HEK293 (cell line): Measurements from ENCODE around the gene ADIPOR2.

ENCODE experiments used
- CTCF ChIP-seq: fragments of 450-650 bp; formaldehyde crosslinking; IDR thresholded peaks from 2 replicates; pipeline ENCODE4 v1.5.1; 2016; ENCODE audit warnings: missing biosample characterization, missing genetic modification characterization
- RBAK ChIP-seq: fragments of 450-650 bp; formaldehyde crosslinking; IDR thresholded peaks from 2 replicates; pipeline ENCODE4 v1.5.1; 2016; ENCODE audit warnings: missing biosample characterization, missing genetic modification characterization
- TCF7L2 ChIP-seq: IDR thresholded peaks from 2 replicates; pipeline ENCODE4 v1.6.1; 2011; ENCODE audit warnings: low read depth, mild to moderate bottlenecking, inconsistent platforms, low read length, moderate library complexity, borderline replicate concordance
- ZBTB21 ChIP-seq: fragments of 450-650 bp; formaldehyde crosslinking; IDR thresholded peaks from 2 replicates; pipeline ENCODE4 v1.5.1; 2017; ENCODE audit warnings: missing biosample characterization, missing genetic modification characterization
- ZNF114 ChIP-seq: fragments of 450-650 bp; formaldehyde crosslinking; IDR thresholded peaks from 2 replicates; pipeline ENCODE4 v1.5.0; 2017; ENCODE audit warnings: missing biosample characterization, missing genetic modification characterization
- ZNF23 ChIP-seq: fragments of 450-650 bp; formaldehyde crosslinking; IDR thresholded peaks from 2 replicates; pipeline ENCODE4 v1.5.1; 2016; ENCODE audit warnings: missing biosample characterization, missing genetic modification characterization, borderline replicate concordance
- ZNF274 ChIP-seq, 2 experiments: fragments of 200-500 bp in 1 of 2; fragments of 450-650 bp in 1 of 2; sonication (Bioruptor generic) in 1 of 2; formaldehyde crosslinking in 1 of 2; IDR thresholded peaks; 2 replicates each; pipeline versions ENCODE4 v1.5.1 to v1.6.1; 2014 to 2016; ENCODE audit warnings: borderline replicate concordance in 1 of 2, inconsistent platforms in 1 of 2, low read length in 1 of 2, missing biosample characterization in 1 of 2, missing genetic modification characterization in 1 of 2
- ZNF394 ChIP-seq: fragments of 450-650 bp; formaldehyde crosslinking; IDR thresholded peaks from 2 replicates; pipeline ENCODE4 v1.5.1; 2016; ENCODE audit warnings: missing biosample characterization, missing genetic modification characterization, mild to moderate bottlenecking, moderate library complexity, borderline replicate concordance
- ZNF398 ChIP-seq: fragments of 450-650 bp; formaldehyde crosslinking; IDR thresholded peaks from 2 replicates; pipeline ENCODE4 v1.5.1; 2017; ENCODE audit warnings: missing biosample characterization, missing genetic modification characterization
- ZNF660 ChIP-seq: fragments of 450-650 bp; IDR thresholded peaks from 2 replicates; pipeline ENCODE4 v1.5.1; 2018; ENCODE audit warnings: missing biosample characterization, mild to moderate bottlenecking, missing genetic modification characterization

- no peak for TF ChIP-seq ZNF660 (tag by site-specific recombination)
- TF ChIP-seq ZNF394 (tag by site-specific recombination): no peak
- no peak for TF ChIP-seq ZNF23
- TF ChIP-seq RBAK (tag by site-specific recombination): no peak
- TF ChIP-seq CTCF (tag by site-specific recombination): no peak
- no peak for TF ChIP-seq ZBTB21 (tag by site-specific recombination)
- TF ChIP-seq TCF7L2: no peak
- no peak for TF ChIP-seq ZNF114 (tag by site-specific recombination)
- no peak for TF ChIP-seq ZNF274 (IDR thresholded peaks at IDR 0.05; ENCODE audit: low read length)
- no peak for TF ChIP-seq ZNF274 (tag by site-specific recombination; IDR thresholded peaks at IDR 0.05; ENCODE audit: borderline replicate concordance)
- no peak for TF ChIP-seq ZNF398 (tag by site-specific recombination)
These were observed 33.2 kb upstream of the ADIPOR2 start for GRCh38 chr12:1657688-1658087.
